ENCODE measurements around the gene FAHD2A. TPM values are rescaled to one million over a fixed set of nuclear protein-coding genes. Genes with fewer than 3 reads are reported as not detected.
"Not testable (repeated sequence)": the region's sequence is repeated elsewhere in the genome, so short reads cannot be mapped to it uniquely, and the experiment has no call there.

The FAHD2A gene
- total RNA-seq, 1 donor from 2014 or later = 42.0 TPM

GRCh38 chr2:95463292-95463691, 60.8 kb downstream of the FAHD2A start:
- H3K27me3 ChIP-seq; intact Hi-C loops (cut with DNase I); DNase-seq (ENCODE audit: extremely low spot score in 2 of 2); H3K36me3 ChIP-seq; H3K4me1 ChIP-seq; H3K27ac ChIP-seq; H3K9me3 ChIP-seq; H3K4me3 ChIP-seq: not testable (repeated sequence)

Small RNAs within 50 kb of the gene (small RNA-seq; reads per million reads assigned to genes)
- not detected for gene AC133104.2

Other genes with a start within 250 kb of the FAHD2A start
- 14.0 TPM for gene ZNF514, start 242.9 kb upstream of the FAHD2A start, total RNA-seq
- gene ZNF2, start 236.9 kb upstream of the FAHD2A start, total RNA-seq = 4.2 TPM
- gene ZNF892, start 195.2 kb upstream of the FAHD2A start, total RNA-seq = 2.7 TPM
- 70.5 TPM for gene PROM2, start 128.3 kb upstream of the FAHD2A start, total RNA-seq
- gene KCNIP3, start 105.4 kb upstream of the FAHD2A start, total RNA-seq = 27.5 TPM
- not detected for gene TRIM43B, start 82.0 kb downstream of the FAHD2A start, total RNA-seq
- gene TRIM43, start 189.3 kb downstream of the FAHD2A start, total RNA-seq = not detected

All from vagina (tissue), 2 donors.